Subcutaneous preadipocyte (primary cell): Measurements from ENCODE around the gene ANXA4. TPM values are rescaled to one million over a fixed set of nuclear protein-coding genes. Genes with fewer than 3 reads are reported as not detected.

Source experiments
- small RNA-seq: library from RNA; depleted of rRNA; stranded (forward); fragments of <200 nt; gene quantifications from one replicate; pipeline ENCODE3, GENCODE V24; 2012
- total RNA-seq: library from RNA; depleted of rRNA; stranded (reverse); fragments of >200 nt; gene quantifications from 2 replicates; pipeline ENCODE4 v1.2.3, GENCODE V29; 2012

Gene ANXA4
- 26.2 and 31.2 TPM in 2 replicates for total RNA-seq

DNA sequence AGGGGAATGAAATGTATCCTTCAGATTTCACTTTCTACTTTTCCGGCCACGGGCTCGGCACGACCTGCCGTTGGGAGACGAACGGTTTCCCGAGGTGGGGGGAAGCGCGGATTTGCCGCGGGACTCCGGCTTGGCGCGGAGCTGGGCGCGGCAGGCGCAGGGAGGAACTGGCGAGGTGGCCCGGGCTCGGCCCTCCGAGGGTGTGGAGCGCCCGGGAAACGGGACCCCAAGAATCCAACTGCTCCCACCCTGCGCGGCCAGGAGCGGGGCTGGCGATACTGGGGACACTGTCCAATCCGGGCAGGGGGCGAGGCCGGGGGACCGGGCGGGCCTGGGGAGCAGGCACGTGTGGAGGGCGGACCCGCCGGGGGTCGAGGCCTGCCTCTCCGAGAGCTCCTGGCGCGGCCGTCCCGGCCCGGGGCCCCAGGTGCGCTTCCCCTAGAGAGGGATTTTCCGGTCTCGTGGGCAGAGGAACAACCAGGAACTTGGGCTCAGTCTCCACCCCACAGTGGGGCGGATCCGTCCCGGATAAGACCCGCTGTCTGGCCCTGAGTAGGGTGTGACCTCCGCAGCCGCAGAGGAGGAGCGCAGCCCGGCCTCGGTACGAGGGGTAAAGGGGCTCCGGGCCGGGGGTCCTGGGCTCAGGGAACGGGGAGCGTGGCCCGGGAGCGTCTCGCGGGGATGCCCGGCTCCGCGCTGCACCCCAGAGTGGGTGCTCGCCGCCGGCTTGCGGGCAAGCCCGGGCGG is at the start of gene ANXA4:
ANXA4 (plus strand) TSS at position 560 of the 747 bp plus-strand sequence. CDS start 39,432 bp downstream, outside the sequence.

DNA sequence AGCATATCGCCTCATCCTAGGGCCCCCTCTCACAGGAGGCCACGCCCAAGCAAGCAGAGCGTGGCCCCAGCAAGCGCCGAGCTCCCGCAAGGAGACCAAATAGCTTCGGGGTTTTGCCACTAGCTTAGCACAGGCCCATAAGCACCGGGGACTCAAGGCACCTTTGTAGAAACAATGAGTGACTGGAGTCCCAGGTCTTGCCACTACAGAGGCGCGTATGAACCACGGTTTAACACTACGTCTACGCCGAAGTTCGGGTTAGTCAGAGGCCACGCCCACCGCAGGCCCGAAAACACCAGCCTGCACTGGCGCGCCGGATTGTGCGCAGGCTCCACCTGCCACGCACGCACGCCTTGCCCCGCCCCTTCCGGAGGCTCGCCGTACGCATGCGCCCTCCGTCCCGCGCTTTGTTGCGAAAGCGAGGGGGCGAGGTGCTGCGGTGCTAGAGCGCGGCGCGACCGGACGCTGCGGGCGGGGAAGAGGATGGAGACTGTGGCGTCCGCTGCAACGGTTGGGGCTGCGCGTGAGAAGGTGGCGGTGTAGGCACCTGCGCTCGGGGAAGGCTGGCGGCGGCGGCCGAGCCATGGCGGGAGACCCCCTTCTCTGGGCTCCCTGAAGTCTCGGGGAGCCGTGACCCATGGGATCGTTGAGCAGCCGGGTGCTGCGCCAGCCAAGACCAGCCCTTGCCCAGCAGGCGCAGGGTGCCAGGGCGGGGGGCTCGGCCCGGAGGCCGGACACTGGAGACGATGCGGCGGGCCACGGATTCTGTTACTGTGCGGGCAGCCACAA is 87.5 kb downstream of the ANXA4 start, which contains the start of gene GMCL1:
GMCL1 (plus strand) TSS at position 405 of the 789 bp plus-strand sequence; CDS start at position 638, 233 bp downstream.

Small RNAs within 50 kb of the gene (small RNA-seq; reads per million reads assigned to genes)
- not detected for gene RPL23AP92

Other genes with a start within 250 kb of the ANXA4 start
- gene AAK1, start 98.4 kb upstream of the ANXA4 start, total RNA-seq = 34.2 and 43.6 TPM in 2 replicates
- 4.0 and 7.6 TPM in 2 replicates for gene GMCL1, start 87.5 kb downstream of the ANXA4 start, total RNA-seq
- 31.1 and 33.1 TPM in 2 replicates for gene SNRNP27, start 151.8 kb downstream of the ANXA4 start, total RNA-seq
- 3.3 TPM in 2 replicates for gene MXD1, start 173.0 kb downstream of the ANXA4 start, total RNA-seq
- gene ASPRV1, start 219.5 kb downstream of the ANXA4 start, total RNA-seq = 0.20 and 0.37 TPM in 2 replicates